Bone marrow (tissue), 2 donors: ENCODE data around the gene DYNLRB1.

Source experiments
- DNase-seq, 2 donors: peaks; one replicate each; lab custom pipeline; 2025; lab: John Stamatoyannopoulos, UW

DYNLRB1 gene

DNA sequence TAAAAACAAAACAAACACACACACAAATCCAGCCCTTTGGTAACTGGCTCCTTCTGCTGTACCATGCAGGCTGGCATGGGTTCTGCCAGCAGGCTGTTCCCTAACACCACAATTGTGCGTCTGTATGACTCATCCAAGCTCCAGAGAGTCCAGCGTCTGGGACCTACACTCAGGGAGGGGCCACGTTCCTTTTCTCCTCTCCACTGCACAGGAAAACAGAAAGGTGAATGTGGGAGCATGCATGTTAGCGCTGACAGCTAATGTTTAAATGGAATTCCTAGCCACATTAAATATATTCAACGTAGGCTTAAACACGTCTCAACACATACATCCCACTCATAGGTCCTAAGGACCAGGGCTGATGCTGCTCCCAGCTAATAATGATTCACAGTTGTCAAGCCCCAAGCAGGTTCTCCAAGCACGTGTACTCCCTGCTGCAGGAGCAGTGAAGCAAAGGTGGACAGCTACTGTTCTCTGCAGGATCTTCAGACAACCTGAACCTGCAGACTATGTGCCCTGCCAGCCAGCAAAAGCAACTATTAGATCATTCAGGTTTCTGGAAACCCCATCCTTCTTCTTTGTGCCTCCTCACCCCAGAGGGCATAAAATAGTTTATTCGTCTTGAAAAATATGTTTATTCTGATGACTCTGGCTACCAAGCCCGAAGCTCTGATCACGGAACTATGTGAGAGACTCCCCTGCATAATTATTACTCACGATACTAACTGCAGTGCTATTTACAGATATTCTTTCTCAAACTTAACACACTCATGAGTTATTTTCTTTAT, 63.2 kb downstream of the DYNLRB1 start:
- no peak for DNase-seq

DNA sequence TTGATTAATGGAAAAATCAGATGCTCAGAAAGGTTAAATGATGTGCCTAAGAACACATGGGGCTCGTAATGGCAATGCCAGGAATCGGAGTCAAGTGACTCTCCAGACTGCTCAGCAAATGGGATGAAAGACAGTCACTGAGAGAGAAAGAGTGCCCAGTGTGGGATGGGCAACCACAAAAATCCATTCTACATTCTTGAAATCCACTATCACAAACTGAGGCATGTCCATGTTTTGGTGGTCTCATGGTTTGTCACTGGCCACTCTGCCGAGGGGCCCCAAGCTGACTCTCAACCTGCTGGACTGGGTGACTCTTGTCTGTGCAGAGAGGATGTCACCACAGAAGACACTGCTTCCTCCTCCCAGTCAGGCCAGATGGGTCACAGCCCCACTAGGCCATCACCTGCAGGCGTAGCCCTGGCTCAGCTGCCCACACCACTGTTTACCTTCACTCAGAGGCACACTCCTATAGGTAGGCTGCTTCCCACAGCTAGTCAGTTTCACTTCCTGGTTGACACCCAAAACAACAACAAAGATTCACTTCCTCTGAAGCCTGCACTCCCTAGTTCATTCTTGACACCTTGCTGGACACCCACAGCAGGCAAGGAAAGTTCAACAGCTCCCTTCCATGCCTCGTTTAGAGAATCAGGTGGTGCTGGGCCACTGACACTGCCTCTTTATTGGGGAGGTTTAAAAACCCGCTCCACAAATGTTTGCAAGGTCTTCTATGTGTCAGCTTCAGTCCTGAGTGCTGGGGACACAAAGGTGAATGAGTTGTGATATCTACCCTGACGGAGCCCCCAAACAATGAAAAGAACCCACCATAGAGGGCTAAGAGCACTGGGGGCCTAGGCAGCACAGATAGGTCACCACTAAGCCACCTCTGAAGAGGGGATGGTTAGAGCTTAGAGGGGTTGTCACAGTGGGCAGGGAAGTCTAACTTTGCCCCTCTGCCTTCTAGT, 64.0 kb downstream of the DYNLRB1 start:
- no peak for DNase-seq

DNA sequence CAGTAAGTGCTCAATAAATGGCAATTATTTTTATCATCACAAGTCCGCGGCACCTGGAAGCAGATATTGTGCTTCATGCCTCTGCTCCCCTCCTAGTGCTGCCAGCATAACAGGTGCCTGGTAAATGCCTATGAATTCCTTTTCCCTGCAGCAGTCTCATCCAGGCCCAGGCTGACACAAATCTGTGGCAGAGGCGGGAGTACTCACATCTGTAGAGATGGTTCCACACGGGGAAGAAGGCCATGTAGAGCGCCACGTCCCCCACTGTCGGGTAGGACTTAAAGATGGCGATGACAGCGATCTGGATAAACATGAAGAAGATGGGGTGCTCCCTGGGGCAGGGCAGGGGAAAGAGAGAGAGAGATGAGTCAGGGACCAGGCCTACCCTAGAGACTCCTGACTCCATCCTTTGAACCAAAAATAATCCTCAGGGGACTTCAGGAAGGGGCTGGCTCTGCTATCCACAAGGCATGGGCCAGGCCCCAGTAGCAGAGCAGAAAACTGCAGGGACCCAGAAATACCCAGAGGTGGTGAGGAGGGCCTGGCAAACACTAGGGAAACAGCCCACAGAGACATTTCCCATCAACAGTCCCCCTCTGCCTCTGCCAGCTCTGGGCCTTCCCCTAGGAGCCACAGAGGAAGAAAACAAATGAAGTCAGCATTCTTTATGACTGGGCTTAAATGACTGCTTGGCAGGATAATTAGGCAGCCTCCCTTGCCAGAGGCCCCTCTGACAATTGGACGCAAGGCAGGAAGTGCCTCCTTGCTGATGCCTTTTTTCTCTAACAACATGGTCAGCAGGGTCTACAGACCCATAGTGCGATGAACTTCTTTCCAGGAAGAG, 65.3 kb downstream of the DYNLRB1 start:
- no peak for DNase-seq

DNA sequence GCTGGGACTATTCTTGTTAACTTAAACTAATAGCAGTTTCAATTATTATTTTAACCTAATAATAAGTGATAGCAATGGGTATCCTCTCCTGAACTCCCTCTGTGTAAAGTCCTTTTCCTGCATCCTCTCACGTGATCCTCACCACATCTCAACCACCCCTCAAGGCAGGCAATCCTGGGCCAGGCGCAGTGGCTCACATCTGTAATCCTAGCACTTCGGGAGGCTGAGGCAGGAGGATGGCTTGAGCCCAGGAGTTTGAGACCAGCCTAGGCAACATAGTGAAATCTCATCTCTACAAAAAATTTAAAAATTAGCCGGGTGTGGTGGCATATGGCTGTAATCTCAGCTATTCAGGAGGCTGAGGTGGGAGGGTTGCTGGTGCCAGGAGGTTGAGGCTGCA, 66.0 kb downstream of the DYNLRB1 start:
- DNase-seq, result no peak

DNA sequence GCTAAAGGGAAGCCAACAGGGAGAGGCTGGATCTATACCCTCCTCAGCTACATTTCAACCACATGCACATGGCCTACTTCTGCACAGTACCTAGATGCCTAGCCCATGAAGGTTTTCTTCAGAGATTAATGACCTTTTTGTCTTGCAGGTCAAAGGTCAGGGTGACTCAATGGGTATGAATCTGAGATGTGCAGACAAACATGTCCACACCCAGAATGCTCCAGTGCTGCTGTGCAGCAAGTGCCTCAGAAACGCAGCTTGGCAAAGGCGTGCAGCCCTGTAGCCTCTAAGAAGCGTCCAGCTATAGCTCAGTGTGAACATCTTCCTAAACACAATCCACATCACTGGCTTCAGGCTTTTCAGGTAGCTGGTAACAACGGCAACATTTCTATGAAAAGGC, 66.7 kb downstream of the DYNLRB1 start:
- DNase-seq, result no peak

DNA sequence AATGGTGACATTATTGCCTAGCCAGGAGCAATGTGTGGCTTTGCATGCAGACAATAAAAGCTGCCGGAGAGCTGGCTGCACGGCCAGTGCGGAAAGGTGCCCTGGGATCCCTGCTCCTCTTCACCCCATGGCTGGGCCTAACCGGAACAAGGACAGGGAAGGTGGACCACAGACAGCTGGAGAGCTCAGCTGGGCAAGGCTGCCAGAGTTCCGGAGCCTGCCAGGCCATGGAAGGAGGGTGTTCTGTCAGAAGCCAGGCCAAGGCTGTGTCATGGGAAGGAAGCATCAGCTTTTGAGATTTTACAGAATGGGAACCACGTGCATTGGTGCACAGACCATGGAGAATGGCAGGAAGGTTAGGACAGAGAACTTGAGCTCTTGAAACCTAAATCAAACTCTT, 67.3 kb downstream of the DYNLRB1 start:
- DNase-seq, result no peak

DNA sequence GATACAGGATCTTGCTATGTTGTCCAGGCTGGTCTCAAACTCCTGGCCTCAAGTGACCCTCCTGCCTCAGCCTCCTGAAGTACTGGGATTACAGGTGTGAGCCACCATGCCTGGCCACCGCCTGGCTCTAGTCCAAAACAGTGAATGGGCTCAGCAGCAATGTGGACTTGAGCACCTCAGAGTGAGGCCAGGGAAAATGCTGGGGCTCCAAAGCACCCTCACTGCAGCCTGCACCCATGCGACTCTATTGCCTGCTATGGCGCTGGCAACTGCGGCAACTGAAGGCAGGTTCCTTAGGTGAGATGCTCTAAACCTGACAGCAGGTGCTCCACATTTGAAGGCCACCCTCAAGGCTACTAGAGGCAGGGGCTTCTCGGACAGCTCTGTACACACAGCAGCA, 68.8 kb downstream of the DYNLRB1 start:
- no peak for DNase-seq

DNA sequence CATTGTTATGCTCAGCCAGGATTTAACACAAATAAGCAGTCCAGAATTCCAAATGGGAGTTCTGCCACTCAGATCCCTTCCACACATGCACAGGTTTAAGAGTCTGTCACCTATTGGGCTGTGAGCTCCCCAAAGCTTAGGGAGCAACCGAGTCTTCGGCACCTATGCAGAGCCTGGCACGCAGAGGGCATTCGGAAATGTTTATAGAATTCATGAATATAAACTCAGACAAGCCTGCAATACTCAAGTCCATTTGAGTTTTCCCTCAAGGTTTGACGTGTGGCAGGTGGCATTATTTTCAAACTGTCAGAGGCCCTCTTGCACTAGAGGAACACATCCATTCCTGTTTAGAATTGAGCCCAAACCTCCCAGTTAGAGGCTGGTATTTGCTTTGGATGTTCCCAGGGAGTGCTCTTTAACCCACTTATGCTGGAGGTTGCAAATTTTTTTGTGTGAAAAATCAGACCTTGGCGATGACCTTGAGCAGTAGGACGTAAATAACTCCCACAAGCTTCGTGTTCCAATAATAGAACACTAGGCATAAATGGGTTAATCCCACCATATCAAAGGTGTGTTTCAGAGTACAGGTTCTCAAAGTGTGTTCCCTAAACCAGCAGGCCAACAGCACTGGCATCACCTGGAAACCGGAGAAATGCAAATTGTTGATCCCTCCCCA, 70.4 kb downstream of the DYNLRB1 start:
- no peak for DNase-seq
